A673 (cell line): ENCODE data around the gene UCK2. TPM values are rescaled to one million over a fixed set of nuclear protein-coding genes. Genes with fewer than 3 reads are reported as not detected.

Source experiments
- BruUV-seq: library from RNA; stranded (reverse); fragments of 400-500 nt; replicated peaks from 2 replicates; lab custom pipeline; 2021; lab: Mats Ljungman, UMichigan
- CTCF ChIA-PET: fragments of 300-600 bp; sonication (Branson Sonifier 250); formaldehyde crosslinking; loops from one replicate; lab custom pipeline; 2022; ENCODE audit warnings: antibody characterized with exemption; lab: Charles Lee
- POLR2A ChIA-PET: fragments of 300-600 bp; sonication (Branson Sonifier 250); formaldehyde crosslinking; loops from one replicate; lab custom pipeline; 2022; ENCODE audit warnings: antibody characterized with exemption; ENCODE audit not compliant: low non-redundant PET; lab: Charles Lee
- DNase-seq: peaks from one replicate; pipeline ENCODE4 v3.0.0-alpha.2; 2015; ENCODE audit warnings: low spot score
- H3K27ac ChIP-seq: fragments of 200-600 bp; sonication (generic); 2 replicates; pipeline ENCODE4 v1.5.1; 2016; ENCODE audit warnings: mixed run types, low read depth, mild to moderate bottlenecking, mixed read lengths, antibody characterized with exemption, low read length; ENCODE audit not compliant: poor library complexity, severe bottlenecking
- H3K27me3 ChIP-seq: fragments of 200-600 bp; sonication (generic); replicated peaks from 2 replicates; pipeline ENCODE4 v1.6.1; 2017; ENCODE audit warnings: mixed run types, low read depth, mild to moderate bottlenecking, mixed read lengths, antibody characterized with exemption, low read length; ENCODE audit not compliant: insufficient read depth, poor library complexity
- H3K36me3 ChIP-seq: fragments of 200-600 bp; sonication (generic); 2 replicates; pipeline ENCODE4 v1.6.1; 2016; ENCODE audit warnings: mixed run types, mild to moderate bottlenecking, mixed read lengths, antibody characterized with exemption, low read length; ENCODE audit not compliant: insufficient read depth, poor library complexity, severe bottlenecking
- H3K4me1 ChIP-seq: fragments of 200-600 bp; sonication (generic); 2 replicates; pipeline ENCODE4 v1.6.1; 2017; ENCODE audit warnings: mixed run types, mild to moderate bottlenecking, mixed read lengths, antibody characterized with exemption, low read length; ENCODE audit not compliant: insufficient read depth, poor library complexity, severe bottlenecking
- H3K4me3 ChIP-seq: fragments of 200-600 bp; sonication (generic); 2 replicates; pipeline ENCODE4 v1.5.1; 2016; ENCODE audit warnings: low read depth, mixed run types, mild to moderate bottlenecking, mixed read lengths, low read length; ENCODE audit not compliant: poor library complexity, severe bottlenecking
- H3K9me3 ChIP-seq: fragments of 200-600 bp; sonication (generic); 2 replicates; pipeline ENCODE4 v1.6.1; 2016; ENCODE audit warnings: mixed run types, low read depth, mild to moderate bottlenecking, mixed read lengths, antibody characterized with exemption, low read length; ENCODE audit not compliant: poor library complexity, severe bottlenecking
- CTCF ChIP-seq: fragments of 300-800, 200-600 bp; sonication (generic); conservative IDR thresholded peaks from 2 replicates; pipeline ENCODE4 v1.5.1; 2017; ENCODE audit warnings: low read depth, mild to moderate bottlenecking, antibody characterized with exemption, low read length, moderate library complexity, mixed read lengths
- EZH2 ChIP-seq: fragments of 200-600 bp; sonication (generic); IDR thresholded peaks from 2 replicates; pipeline ENCODE4 v1.6.1; 2017; ENCODE audit warnings: borderline replicate concordance, low read depth, mild to moderate bottlenecking, mixed read lengths, antibody characterized with exemption, low read length; ENCODE audit not compliant: poor library complexity, severe bottlenecking
- intact Hi-C: fragments of 100-400 bp; cut with micrococcal nuclease; formaldehyde crosslinking; loops from one replicate; pipeline ENCODE4 v1.10.0; 2022; ENCODE audit not compliant: unreplicated experiment
- total RNA-seq: library from RNA; stranded (reverse); gene quantifications from 2 replicates; pipeline ENCODE4 v1.2.3, GENCODE V29; 2021

Gene UCK2
- total RNA-seq, 1 experiment from 2014 or later = 78.7 TPM

- POLR2A ChIA-PET = no interaction called here
Measured at GRCh38 chr1:165903672-165904071, 76.3 kb downstream of the UCK2 start.

GRCh38 chr1:165904948-165905347 lies 77.5 kb downstream of the UCK2 start:
- intact Hi-C loops = loop anchor here (5.0 kb wide), 1 partner anchor 78 kb away; the partner anchor contains the start of gene UCK2
- ChIA-PET CTCF (no interaction called here), POLR2A (no interaction called here)
- no peaks in the 10 kb centered on the region for H3K27me3 ChIP-seq
- H3K4me3 ChIP-seq = no peak overlapping the region
- TF ChIP-seq EZH2 (no peak), CTCF (no peak)
- H3K4me1 ChIP-seq = peaks cover 31% of the 10 kb centered on the region
- BruUV-seq = no TSS peak
- H3K36me3 ChIP-seq = peaks cover 45% of the 10 kb centered on the region
- H3K27ac ChIP-seq = no peak overlapping the region
- no peaks in the 10 kb centered on the region for H3K9me3 ChIP-seq
- DNase-seq = no peak

More at GRCh38 chr1:165903672-165904071, 76.3 kb downstream of the UCK2 start:
- H3K9me3 ChIP-seq = no peaks in the 10 kb centered on the region
- peaks cover 37% of the 10 kb centered on the region for H3K4me1 ChIP-seq
- CTCF ChIA-PET = interaction anchor here (0.9 kb wide), 1 partner anchor 21 kb away, joined by 3 read pairs; no protein-coding TSS in a partner anchor
- no peak for TF ChIP-seq CTCF
- TF ChIP-seq EZH2 = no peak
- no peak overlapping the region for H3K27ac ChIP-seq
- no peaks in the 10 kb centered on the region for H3K27me3 ChIP-seq
- H3K36me3 ChIP-seq = peaks cover 39% of the 10 kb centered on the region
- intact Hi-C loops = loop anchor here (5.0 kb wide), 1 partner anchor 76 kb away; the partner anchor contains the start of gene UCK2
- peak; percentile 82 for DNase-seq
- no TSS peak for BruUV-seq
- H3K4me3 ChIP-seq = no peak overlapping the region

- ChIA-PET CTCF (interaction anchor here (0.6 kb wide), 1 partner anchor 136 kb away, joined by 3 read pairs; no protein-coding TSS in a partner anchor), POLR2A (no interaction called here)
- no peaks in the 10 kb centered on the region for H3K9me3 ChIP-seq
- no peak overlapping the region for H3K4me3 ChIP-seq
- intact Hi-C loops = no loop called here
- peaks cover 49% of the 10 kb centered on the region for H3K36me3 ChIP-seq
- H3K4me1 ChIP-seq = peaks cover 22% of the 10 kb centered on the region
- TF ChIP-seq EZH2 = no peak
- no peak for DNase-seq
- no TSS peak for BruUV-seq
- no peaks in the 10 kb centered on the region for H3K27me3 ChIP-seq
- no peak overlapping the region for H3K27ac ChIP-seq
Measured at GRCh38 chr1:165905853-165906252, 78.4 kb downstream of the UCK2 start.
